ENCODE measurements around the gene PAOX.

The PAOX gene

DNA sequence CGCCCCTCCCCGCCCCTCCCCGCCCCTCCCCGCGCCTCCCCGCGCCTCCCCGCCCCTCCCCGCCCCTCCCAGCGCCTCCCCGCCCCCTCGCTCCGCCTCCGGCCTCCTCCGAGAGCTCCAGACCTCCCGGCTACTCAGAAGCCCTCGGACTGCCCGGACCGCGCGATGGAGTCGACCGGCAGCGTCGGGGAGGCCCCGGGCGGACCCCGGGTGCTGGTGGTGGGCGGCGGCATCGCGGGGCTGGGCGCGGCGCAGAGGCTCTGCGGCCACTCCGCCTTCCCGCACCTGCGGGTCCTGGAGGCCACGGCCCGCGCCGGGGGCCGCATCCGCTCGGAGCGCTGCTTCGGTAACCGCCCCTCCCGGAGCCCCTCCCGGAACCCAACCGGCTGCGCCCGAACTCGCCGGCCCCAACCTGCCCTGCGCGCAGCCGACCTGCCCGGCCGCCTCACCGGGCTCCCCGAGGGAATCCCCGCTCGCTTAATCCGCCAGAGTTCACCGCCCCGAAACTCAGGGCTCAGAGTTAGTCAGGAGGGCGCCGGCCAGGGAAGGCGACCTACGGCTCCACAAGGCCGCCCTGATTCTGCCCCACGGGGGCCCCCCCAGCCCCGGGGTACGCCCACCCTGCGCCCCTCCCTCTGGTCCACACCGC, at the start of gene PAOX:
Gene PAOX (plus strand): TSS at position 111 of the 649 bp plus-strand sequence. CDS start 55 bp downstream, at position 166.
- no peak for DNase-seq (ENCODE audit: low read depth)
- TF ChIP-seq, protein P1, sequence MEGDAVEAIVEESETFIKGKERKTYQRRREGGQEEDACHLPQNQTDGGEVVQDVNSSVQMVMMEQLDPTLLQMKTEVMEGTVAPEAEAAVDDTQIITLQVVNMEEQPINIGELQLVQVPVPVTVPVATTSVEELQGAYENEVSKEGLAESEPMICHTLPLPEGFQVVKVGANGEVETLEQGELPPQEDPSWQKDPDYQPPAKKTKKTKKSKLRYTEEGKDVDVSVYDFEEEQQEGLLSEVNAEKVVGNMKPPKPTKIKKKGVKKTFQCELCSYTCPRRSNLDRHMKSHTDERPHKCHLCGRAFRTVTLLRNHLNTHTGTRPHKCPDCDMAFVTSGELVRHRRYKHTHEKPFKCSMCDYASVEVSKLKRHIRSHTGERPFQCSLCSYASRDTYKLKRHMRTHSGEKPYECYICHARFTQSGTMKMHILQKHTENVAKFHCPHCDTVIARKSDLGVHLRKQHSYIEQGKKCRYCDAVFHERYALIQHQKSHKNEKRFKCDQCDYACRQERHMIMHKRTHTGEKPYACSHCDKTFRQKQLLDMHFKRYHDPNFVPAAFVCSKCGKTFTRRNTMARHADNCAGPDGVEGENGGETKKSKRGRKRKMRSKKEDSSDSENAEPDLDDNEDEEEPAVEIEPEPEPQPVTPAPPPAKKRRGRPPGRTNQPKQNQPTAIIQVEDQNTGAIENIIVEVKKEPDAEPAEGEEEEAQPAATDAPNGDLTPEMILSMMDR (IDR thresholded peaks at IDR 0.05; ENCODE audit: low read depth, low read length, missing control alignments), result no peak
- peak within 1 kb of the TSS; percentile 75 for H3K4me3 ChIP-seq (ENCODE audit: low read depth, low read length)

- DNase-seq (ENCODE audit: low read depth), result peak; percentile 43
- H3K4me3 ChIP-seq (ENCODE audit: low read depth, low read length), result peak overlapping the region; percentile 27
- TF ChIP-seq, protein P1 (IDR thresholded peaks at IDR 0.05; ENCODE audit: low read depth, low read length, missing control alignments), result peak; percentile 90
Measured at GRCh38 chr10:133329491-133330202, 49.4 kb upstream of the PAOX start.

- no peak overlapping the region for H3K4me3 ChIP-seq (ENCODE audit: low read depth, low read length)
- TF ChIP-seq, protein P1 (IDR thresholded peaks at IDR 0.05; ENCODE audit: low read depth, low read length, missing control alignments), result no peak
- DNase-seq (ENCODE audit: low read depth), result no peak
Measured at GRCh38 chr10:133332936-133333699, 45.9 kb upstream of the PAOX start.

DNA sequence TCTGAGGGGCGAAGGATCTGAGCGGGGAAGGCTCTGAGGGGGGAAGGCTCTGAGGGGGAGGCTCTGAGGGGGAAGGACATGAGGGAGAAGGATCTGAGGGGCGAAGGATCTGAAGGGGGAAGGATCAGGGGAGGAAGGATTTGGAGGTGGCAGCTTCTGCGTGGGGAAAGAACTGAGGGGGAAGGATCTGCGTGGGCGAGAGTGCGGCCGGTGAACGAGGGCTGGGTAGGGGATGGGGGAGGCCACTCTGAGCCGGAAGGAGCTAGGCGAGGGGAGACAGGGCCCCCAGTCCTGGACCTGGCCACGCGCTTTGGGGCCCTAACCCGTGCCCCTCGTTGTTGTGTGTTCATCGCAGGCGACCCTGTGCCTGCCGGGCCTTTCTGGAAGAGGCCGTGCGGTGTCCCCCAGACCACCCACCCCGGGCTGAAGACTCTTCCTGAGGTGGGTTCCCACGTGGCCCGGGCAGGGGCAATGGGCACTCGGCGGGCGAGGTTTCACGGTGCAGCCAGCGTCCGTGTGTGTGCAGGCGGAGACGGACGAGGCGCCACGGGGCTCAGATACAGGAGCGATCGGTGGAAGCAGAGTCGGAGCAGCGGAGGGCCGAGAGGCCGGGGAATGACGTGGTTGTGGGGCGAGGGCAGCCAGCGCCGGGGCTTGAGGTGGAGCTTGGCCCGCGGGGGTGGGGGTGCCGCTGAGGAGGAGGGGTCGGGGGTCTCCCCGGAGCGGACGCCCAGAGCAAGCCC, 44.4 kb upstream of the PAOX start:
- H3K4me3 ChIP-seq (ENCODE audit: low read depth, low read length), result no peak overlapping the region
- TF ChIP-seq, protein P1 (IDR thresholded peaks at IDR 0.05; ENCODE audit: low read depth, low read length, missing control alignments), result no peak
- DNase-seq (ENCODE audit: low read depth), result no peak

GRCh38 chr10:133335246-133336117, 43.6 kb upstream of the PAOX start:
- DNase-seq (ENCODE audit: low read depth), result no peak
- no peak overlapping the region; the same call in 1 of the 2 replicates for H3K4me3 ChIP-seq (ENCODE audit: low read depth, low read length)
- TF ChIP-seq, protein P1 (IDR thresholded peaks at IDR 0.05; ENCODE audit: low read depth, low read length, missing control alignments), result no peak

Data from GM12864 (cell line).